ENCODE measurements around the gene HOXD1.
A peak's percentile ranks its signal among the peaks of the same experiment; 100 is the strongest.

The HOXD1 gene

GRCh38 chr2:176187899-176188773, at the start of gene HOXD1:
Gene HOXD1 (plus strand): TSS chr2:176188668. CDS start chr2:176188802, 134 bp downstream.
- Histone ChIP-seq H3K36me3 (ENCODE audit: control insufficient read depth, insufficient read depth, low read length, severe bottlenecking) (no peaks in the 10 kb centered on the region), H3K9me3 (ENCODE audit: control insufficient read depth, low read length) (no peaks in the 10 kb centered on the region), H3K4me3 (ENCODE audit: low read length) (peak within 1 kb of the TSS; percentile 86), H3K27me3 (replicated peaks; ENCODE audit: control insufficient read depth, insufficient read depth, low read length) (peaks cover 18% of the 10 kb centered on the region), H3K9ac (ENCODE audit: low read length) (peak within 1 kb of the TSS; percentile 71), H3K4me1 (ENCODE audit: control insufficient read depth, insufficient read depth, low read length) (peaks cover 5% of the 10 kb centered on the region)
- peak; percentile 31 for DNase-seq (ENCODE audit: low read depth)

- H3K9me3 ChIP-seq (ENCODE audit: control insufficient read depth, low read length) = no peaks in the 10 kb centered on the region
- peak overlapping the region; percentile 96 for H3K9ac ChIP-seq (ENCODE audit: low read length)
- H3K36me3 ChIP-seq (ENCODE audit: control insufficient read depth, insufficient read depth, low read length, severe bottlenecking) = no peaks in the 10 kb centered on the region
- H3K27me3 ChIP-seq (replicated peaks; ENCODE audit: control insufficient read depth, insufficient read depth, low read length) = no peaks in the 10 kb centered on the region
- DNase-seq (ENCODE audit: low read depth) = no peak
- peak overlapping the region; percentile 86 for H3K4me3 ChIP-seq (ENCODE audit: low read length)
- H3K4me1 ChIP-seq (ENCODE audit: control insufficient read depth, insufficient read depth, low read length) = peaks cover 47% of the 10 kb centered on the region
Observed at GRCh38 chr2:176138923-176139660, 49.4 kb upstream of the HOXD1 start.

GRCh38 chr2:176139661-176140512, 48.6 kb upstream of the HOXD1 start:
- DNase-seq (ENCODE audit: low read depth) = no peak
- Histone ChIP-seq H3K9ac (ENCODE audit: low read length) (peak overlapping the region; percentile 96), H3K4me3 (ENCODE audit: low read length) (peak overlapping the region; percentile 86), H3K27me3 (replicated peaks; ENCODE audit: control insufficient read depth, insufficient read depth, low read length) (no peaks in the 10 kb centered on the region), H3K36me3 (ENCODE audit: control insufficient read depth, insufficient read depth, low read length, severe bottlenecking) (no peaks in the 10 kb centered on the region), H3K9me3 (ENCODE audit: control insufficient read depth, low read length) (no peaks in the 10 kb centered on the region), H3K4me1 (ENCODE audit: control insufficient read depth, insufficient read depth, low read length) (peaks cover 45% of the 10 kb centered on the region)

- DNase-seq (ENCODE audit: low read depth) = peak; percentile 78
Observed at GRCh38 chr2:176140513-176141317, 47.8 kb upstream of the HOXD1 start.

GRCh38 chr2:176142281-176142680, 46.2 kb upstream of the HOXD1 start:
- Histone ChIP-seq H3K4me3 (ENCODE audit: low read length) (no peak overlapping the region), H3K4me1 (ENCODE audit: control insufficient read depth, insufficient read depth, low read length) (peaks cover 35% of the 10 kb centered on the region), H3K9ac (ENCODE audit: low read length) (no peak overlapping the region), H3K36me3 (ENCODE audit: control insufficient read depth, insufficient read depth, low read length, severe bottlenecking) (no peaks in the 10 kb centered on the region), H3K9me3 (ENCODE audit: control insufficient read depth, low read length) (no peaks in the 10 kb centered on the region), H3K27me3 (replicated peaks; ENCODE audit: control insufficient read depth, insufficient read depth, low read length) (no peaks in the 10 kb centered on the region)
- no peak for DNase-seq (ENCODE audit: low read depth)

More at GRCh38 chr2:176140513-176141317, 47.8 kb upstream of the HOXD1 start:
- Histone ChIP-seq H3K9me3 (ENCODE audit: control insufficient read depth, low read length) (no peaks in the 10 kb centered on the region), H3K27me3 (replicated peaks; ENCODE audit: control insufficient read depth, insufficient read depth, low read length) (no peaks in the 10 kb centered on the region), H3K36me3 (ENCODE audit: control insufficient read depth, insufficient read depth, low read length, severe bottlenecking) (no peaks in the 10 kb centered on the region), H3K4me3 (ENCODE audit: low read length) (peak overlapping the region; percentile 83), H3K4me1 (ENCODE audit: control insufficient read depth, insufficient read depth, low read length) (peaks cover 37% of the 10 kb centered on the region), H3K9ac (ENCODE audit: low read length) (peak overlapping the region; percentile 79)

GRCh38 chr2:176145085-176145969, 43.1 kb upstream of the HOXD1 start:
- no peaks in the 10 kb centered on the region for H3K9me3 ChIP-seq (ENCODE audit: control insufficient read depth, low read length)
- H3K27me3 ChIP-seq (replicated peaks; ENCODE audit: control insufficient read depth, insufficient read depth, low read length) = no peaks in the 10 kb centered on the region
- H3K36me3 ChIP-seq (ENCODE audit: control insufficient read depth, insufficient read depth, low read length, severe bottlenecking) = peaks cover 3% of the 10 kb centered on the region
- no peak for DNase-seq (ENCODE audit: low read depth)
- no peak overlapping the region for H3K9ac ChIP-seq (ENCODE audit: low read length)
- no peak overlapping the region for H3K4me3 ChIP-seq (ENCODE audit: low read length)
- peaks cover 9% of the 10 kb centered on the region for H3K4me1 ChIP-seq (ENCODE audit: control insufficient read depth, insufficient read depth, low read length)

GRCh38 chr2:176146101-176146500, 42.4 kb upstream of the HOXD1 start:
- H3K36me3 ChIP-seq (ENCODE audit: control insufficient read depth, insufficient read depth, low read length, severe bottlenecking) = peaks cover 8% of the 10 kb centered on the region
- no peak for DNase-seq (ENCODE audit: low read depth)
- H3K4me3 ChIP-seq (ENCODE audit: low read length) = no peak overlapping the region
- H3K9me3 ChIP-seq (ENCODE audit: control insufficient read depth, low read length) = no peaks in the 10 kb centered on the region
- H3K4me1 ChIP-seq (ENCODE audit: control insufficient read depth, insufficient read depth, low read length) = peaks cover 8% of the 10 kb centered on the region
- no peak overlapping the region for H3K9ac ChIP-seq (ENCODE audit: low read length)
- H3K27me3 ChIP-seq (replicated peaks; ENCODE audit: control insufficient read depth, insufficient read depth, low read length) = no peaks in the 10 kb centered on the region

- Histone ChIP-seq H3K36me3 (ENCODE audit: control insufficient read depth, insufficient read depth, low read length, severe bottlenecking) (peaks cover 8% of the 10 kb centered on the region), H3K27me3 (replicated peaks; ENCODE audit: control insufficient read depth, insufficient read depth, low read length) (no peaks in the 10 kb centered on the region), H3K9me3 (ENCODE audit: control insufficient read depth, low read length) (no peaks in the 10 kb centered on the region), H3K9ac (ENCODE audit: low read length) (no peak overlapping the region), H3K4me3 (ENCODE audit: low read length) (no peak overlapping the region), H3K4me1 (ENCODE audit: control insufficient read depth, insufficient read depth, low read length) (peaks cover 8% of the 10 kb centered on the region)
- DNase-seq (ENCODE audit: low read depth) = no peak
Observed at GRCh38 chr2:176146645-176147044, 41.8 kb upstream of the HOXD1 start.

- Histone ChIP-seq H3K9ac (ENCODE audit: low read length) (no peak overlapping the region), H3K36me3 (ENCODE audit: control insufficient read depth, insufficient read depth, low read length, severe bottlenecking) (peaks cover 8% of the 10 kb centered on the region), H3K4me1 (ENCODE audit: control insufficient read depth, insufficient read depth, low read length) (peaks cover 8% of the 10 kb centered on the region), H3K27me3 (replicated peaks; ENCODE audit: control insufficient read depth, insufficient read depth, low read length) (no peaks in the 10 kb centered on the region), H3K4me3 (ENCODE audit: low read length) (no peak overlapping the region), H3K9me3 (ENCODE audit: control insufficient read depth, low read length) (no peaks in the 10 kb centered on the region)
- no peak for DNase-seq (ENCODE audit: low read depth)
Observed at GRCh38 chr2:176147210-176147799, 41.2 kb upstream of the HOXD1 start.
